Cerebellar cortex (tissue), 1 donor: ENCODE results near the gene USF2.
"Not testable (repeated sequence)": the region's sequence is repeated elsewhere in the genome, so short reads cannot be mapped to it uniquely, and the experiment has no call there.

Experiments
- DNase-seq: peaks from one replicate; pipeline ENCODE4 v3.0.0-alpha.2; 2015; ENCODE audit warnings: low spot score

The USF2 gene

GRCh38 chr19:35268536-35269437, at the start of gene USF2:
TSS of gene USF2 (plus strand) at chr19:35268962. CDS start at chr19:35269102, 140 bp downstream.
- DNase-seq: peak; percentile 65

GRCh38 chr19:35219008-35219407, 49.8 kb upstream of the USF2 start:
- no peak for DNase-seq

- DNase-seq: no peak
These were observed 48.3 kb upstream of the USF2 start for GRCh38 chr19:35220315-35220921.

GRCh38 chr19:35220973-35221590, 47.7 kb upstream of the USF2 start:
- DNase-seq: not testable (repeated sequence)

GRCh38 chr19:35222373-35223015, 46.3 kb upstream of the USF2 start:
- no peak for DNase-seq

GRCh38 chr19:35223084-35223790, 45.5 kb upstream of the USF2 start:
- no peak for DNase-seq

- no peak for DNase-seq
These were observed 44.8 kb upstream of the USF2 start for GRCh38 chr19:35223862-35224505.

GRCh38 chr19:35224681-35225571, 43.8 kb upstream of the USF2 start:
- DNase-seq: no peak

- no peak for DNase-seq
These were observed 42.8 kb upstream of the USF2 start for GRCh38 chr19:35225951-35226350.

- DNase-seq: no peak
These were observed 42.0 kb upstream of the USF2 start for GRCh38 chr19:35226748-35227147.

GRCh38 chr19:35228177-35228930, 40.4 kb upstream of the USF2 start, which contains the start of gene FAM187B:
TSS of gene FAM187B (minus strand) at chr19:35228739. CDS start at chr19:35228680, 59 bp downstream.
- DNase-seq: no peak

- DNase-seq: no peak
These were observed 39.2 kb upstream of the USF2 start for GRCh38 chr19:35229601-35230000.

- DNase-seq: no peak
These were observed 36.7 kb upstream of the USF2 start for GRCh38 chr19:35231956-35232645.

- no peak for DNase-seq
These were observed 35.9 kb upstream of the USF2 start for GRCh38 chr19:35232912-35233311.

- no peak for DNase-seq
These were observed 31.9 kb upstream of the USF2 start for GRCh38 chr19:35236638-35237400.

GRCh38 chr19:35239597-35239996, 29.2 kb upstream of the USF2 start:
- not testable (repeated sequence) for DNase-seq

GRCh38 chr19:35240327-35240726, 28.4 kb upstream of the USF2 start:
- no peak for DNase-seq

- no peak for DNase-seq
These were observed 27.3 kb upstream of the USF2 start for GRCh38 chr19:35241417-35241816.
